ENCODE results near the gene OR1I1.

OR1I1 gene

DNA sequence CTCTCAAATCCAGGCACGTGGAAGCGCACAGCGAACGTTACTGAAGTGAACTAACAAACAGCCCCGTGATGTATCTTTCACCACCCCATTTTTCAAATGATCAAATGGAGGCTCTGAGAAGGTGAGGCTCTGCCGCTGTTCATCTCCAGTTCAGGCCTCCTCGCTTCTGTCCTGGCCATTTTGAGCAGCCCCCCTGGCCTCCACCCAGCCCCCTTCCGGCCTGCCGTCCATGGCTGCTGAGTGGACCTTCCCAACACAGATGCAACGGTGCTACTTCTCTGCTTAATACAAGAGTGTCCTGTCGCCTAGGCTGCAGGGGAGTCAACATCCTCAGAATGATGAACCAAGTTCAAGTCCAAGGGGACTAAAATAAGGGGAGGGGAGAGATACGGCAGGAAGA is 34.8 kb downstream of the OR1I1 start:
- no peak for DNase-seq (ENCODE audit: low read depth in 1 of 2, low spot score in 1 of 2)

GRCh38 chr19:15118248-15118647 is 36.2 kb downstream of the OR1I1 start:
- DNase-seq (ENCODE audit: low read depth in 1 of 2, low spot score in 1 of 2): no peak

DNA sequence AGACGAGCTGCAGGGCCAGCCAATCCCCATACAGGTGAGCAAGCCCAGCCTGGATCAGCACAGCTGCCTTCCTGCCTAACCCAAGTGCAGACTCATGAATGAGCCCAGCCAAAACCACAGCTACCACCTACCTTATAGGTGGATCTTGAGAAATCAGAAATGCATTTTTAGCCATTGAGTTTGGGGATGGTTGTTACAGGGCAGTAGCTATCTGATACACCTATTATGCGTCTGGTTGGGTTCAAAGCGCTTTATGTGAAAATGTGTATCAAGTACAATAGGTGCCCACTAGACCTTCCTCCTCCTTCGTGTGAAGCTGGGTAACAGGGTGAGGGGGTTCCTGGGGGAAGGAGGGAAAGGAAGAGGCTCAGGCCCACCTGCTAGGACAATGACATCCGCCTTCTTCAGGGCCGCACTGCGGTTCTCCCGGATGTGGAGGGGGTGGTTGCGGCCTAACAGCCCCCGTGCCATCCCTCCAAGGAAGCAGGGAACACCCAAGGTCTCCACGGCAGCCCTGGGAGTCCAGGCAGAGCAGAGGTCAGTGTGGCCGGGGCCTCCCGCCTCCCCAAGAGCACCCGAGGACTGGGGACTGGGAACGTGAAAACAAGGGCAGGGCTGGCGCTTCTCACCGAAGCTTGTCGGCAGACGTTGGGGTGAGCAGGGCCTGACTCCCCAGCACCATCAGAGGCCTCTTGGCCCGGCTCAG is 36.9 kb downstream of the OR1I1 start:
- no peak for DNase-seq (ENCODE audit: low read depth in 1 of 2, low spot score in 1 of 2)

DNA sequence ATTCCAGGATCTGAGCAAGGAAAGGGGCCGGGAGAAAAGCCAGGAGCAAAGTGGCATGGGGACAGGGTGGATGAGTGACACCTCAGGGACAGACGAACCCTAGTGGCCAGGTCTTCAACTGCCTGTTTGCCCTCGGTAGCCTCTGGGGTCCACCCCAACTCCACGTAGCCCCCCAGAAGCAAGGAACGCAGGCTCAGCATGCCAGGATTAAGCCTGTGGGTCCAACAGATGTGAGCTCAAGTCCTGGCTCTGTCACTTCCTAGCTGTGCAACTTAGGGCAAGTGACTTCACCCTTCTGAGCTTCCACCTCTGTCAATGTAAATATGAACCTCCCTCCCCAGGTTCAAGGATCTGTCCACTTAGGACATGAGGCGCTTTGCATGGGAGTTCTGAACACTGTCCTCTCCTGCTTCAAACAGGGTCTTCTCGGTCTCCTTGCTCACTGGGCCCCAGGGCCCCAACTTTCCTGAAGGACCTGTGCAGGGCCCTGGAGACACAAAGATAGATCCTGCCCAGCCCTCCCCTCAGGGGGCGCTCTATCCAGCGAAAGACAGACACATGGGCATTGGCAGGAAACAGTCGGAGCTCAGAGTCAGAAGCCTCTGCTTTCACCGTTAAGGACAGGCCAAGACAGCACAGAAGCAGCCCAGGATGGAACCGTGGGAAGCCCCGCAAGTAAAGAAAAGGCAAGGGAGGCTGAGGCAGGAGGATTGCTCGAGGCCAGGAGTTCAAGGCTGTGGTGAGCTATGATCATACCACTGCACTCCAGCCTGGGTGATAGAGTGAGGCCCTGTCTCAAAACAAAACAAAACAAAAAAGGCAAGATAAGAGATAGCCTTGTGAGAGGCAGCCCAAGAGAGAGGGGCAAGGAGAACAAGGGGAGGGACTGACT is 38.4 kb downstream of the OR1I1 start:
- DNase-seq (ENCODE audit: low read depth in 1 of 2, low spot score in 1 of 2): no peak

GRCh38 chr19:15122331-15123030 is 40.5 kb downstream of the OR1I1 start:
- DNase-seq (ENCODE audit: low read depth in 1 of 2, low spot score in 1 of 2): no peak

- DNase-seq (ENCODE audit: low read depth in 1 of 2, low spot score in 1 of 2): no peak
Observed at GRCh38 chr19:15123031-15123890, 41.2 kb downstream of the OR1I1 start.

DNA sequence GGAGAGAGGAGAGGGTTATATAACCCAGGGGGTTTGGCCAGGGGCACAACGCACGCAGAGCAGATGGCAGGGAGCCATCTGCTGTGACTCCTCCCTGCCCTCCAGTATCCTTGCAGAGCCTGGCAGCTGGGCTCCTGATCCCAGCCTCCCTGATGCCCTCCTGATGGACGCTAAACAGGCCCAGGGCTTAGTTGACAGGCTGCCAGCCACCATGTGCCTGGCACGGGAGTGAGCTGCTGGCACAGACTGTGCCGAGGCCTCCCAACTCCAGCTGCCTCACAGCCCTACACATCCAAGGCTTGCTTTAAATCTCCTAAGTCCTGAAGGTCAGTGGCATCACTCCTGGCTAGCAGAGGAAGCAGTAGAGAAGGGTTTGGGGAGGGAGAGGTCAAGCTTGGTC is 41.9 kb downstream of the OR1I1 start:
- no peak for DNase-seq (ENCODE audit: low read depth in 1 of 2, low spot score in 1 of 2)

DNA sequence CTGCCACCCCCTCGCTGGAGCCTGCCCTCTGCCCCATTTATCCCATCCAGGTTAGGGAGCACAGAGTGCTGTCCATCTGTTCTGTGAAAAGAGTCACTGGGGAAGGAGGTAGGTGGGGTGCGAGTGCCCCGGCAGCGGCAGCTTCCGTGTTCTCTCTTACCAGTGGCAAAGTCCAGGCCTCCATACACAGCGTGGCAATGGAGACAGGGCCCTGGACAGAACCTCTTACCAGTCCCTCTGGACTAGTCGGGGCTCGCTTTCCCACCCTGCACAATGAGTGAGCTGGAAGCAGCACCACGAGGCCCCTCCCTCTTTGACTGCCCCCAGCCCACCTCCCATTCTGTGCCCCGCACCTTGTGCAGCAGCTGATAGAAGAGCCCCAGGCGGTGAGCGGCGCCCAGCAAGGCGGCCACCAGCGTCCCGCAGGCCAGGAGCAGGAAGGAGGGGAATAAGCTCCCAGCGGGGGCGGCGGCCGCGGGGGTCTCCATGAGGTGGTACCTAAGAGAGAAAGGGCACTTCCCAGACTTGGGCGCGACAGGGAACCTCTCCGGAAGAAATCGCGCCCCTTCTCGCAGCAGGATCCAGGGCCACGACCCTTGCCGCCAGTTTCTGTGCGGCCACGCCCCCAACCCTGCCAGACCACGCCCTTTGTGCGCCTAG is 42.7 kb downstream of the OR1I1 start:
- no peak for DNase-seq (ENCODE audit: low read depth in 1 of 2, low spot score in 1 of 2)

- DNase-seq (ENCODE audit: low read depth in 1 of 2, low spot score in 1 of 2): peak; percentile 92 to 94
Observed at GRCh38 chr19:15125232-15126067, 43.4 kb downstream of the OR1I1 start.

GRCh38 chr19:15126131-15126910 is 44.3 kb downstream of the OR1I1 start:
- no peak for DNase-seq (ENCODE audit: low read depth in 1 of 2, low spot score in 1 of 2)

GRCh38 chr19:15128162-15128770 is 46.3 kb downstream of the OR1I1 start:
- DNase-seq (ENCODE audit: low read depth in 1 of 2, low spot score in 1 of 2): no peak

- DNase-seq (ENCODE audit: low read depth in 1 of 2, low spot score in 1 of 2): peak in 1 of 2 donors; percentile 9
Observed at GRCh38 chr19:15129856-15130585, 48.0 kb downstream of the OR1I1 start.

DNA sequence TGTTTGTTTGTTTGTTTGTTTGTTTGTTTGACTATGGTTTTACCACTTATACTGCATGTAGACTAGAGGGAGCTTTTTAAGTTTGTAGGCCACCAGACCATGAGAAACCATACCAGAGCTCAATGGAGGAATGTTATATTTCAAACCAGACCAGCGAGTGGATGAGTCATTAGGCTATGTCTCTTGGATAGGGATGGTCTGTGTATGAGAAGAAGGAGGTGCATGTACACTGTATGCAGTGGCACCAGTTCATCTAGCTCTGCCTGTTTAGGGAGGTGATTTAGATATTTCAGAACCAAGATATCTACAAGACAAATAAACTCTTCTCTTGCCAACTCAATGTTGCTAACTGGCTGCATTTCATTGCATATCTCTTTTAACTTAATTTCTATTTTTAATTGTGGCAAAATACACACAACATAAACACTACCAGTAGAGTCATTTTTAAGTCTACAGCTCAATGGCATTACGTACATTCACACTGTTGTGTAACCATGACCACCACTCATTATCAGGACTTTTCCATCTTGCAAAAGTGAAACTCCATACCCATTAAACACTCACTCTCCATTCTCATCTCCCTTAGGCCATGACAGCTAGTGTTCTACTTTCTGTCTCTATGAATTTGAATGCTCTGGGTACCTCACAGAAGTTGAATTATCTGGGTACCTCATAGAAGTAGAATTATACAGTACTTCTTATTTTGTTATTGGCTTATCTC is 54.4 kb downstream of the OR1I1 start:
- DNase-seq (ENCODE audit: low read depth in 1 of 2, low spot score in 1 of 2): no peak

DNA sequence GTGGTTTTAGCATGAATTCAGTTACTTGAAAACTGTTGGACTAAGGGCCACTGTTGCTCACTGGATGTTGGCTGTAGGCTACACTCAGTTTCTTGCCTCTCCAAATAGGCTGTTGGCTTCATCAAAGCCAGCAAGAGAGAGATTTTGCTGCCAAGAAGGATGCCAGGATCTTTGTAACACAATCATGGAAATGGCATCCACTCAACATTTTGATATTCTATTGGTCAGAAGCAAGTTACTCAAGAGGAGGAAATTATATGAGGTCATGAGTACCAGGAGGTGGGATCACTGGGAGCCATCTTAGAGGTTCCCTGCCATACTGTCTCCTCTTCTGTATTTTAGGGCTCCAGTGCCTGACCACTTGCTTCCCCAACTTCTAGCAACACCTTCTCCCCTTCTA is 55.8 kb downstream of the OR1I1 start:
- no peak for DNase-seq (ENCODE audit: low read depth in 1 of 2, low spot score in 1 of 2)

DNA sequence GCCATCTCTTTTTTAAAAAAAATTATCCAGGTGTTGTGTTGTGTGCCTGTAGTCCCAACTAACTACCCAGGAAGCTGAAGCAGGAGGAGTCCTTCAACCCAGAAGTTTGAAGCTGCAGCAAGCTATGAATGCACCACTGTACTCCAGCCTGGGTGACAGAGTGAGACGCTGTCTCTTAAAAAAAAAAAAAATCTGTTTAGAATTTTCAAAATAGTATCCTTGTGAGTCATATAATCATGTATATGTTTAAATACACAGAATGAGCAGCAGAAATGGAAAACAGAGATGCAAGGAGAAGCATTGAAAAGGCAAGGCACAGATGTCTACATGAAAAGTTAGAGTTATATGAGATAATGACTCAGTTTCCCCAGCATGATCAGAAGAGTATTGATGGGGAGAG is 56.4 kb downstream of the OR1I1 start:
- no peak for DNase-seq (ENCODE audit: low read depth in 1 of 2, low spot score in 1 of 2)

GRCh38 chr19:15141143-15141542 is 59.1 kb downstream of the OR1I1 start:
- DNase-seq (ENCODE audit: low read depth in 1 of 2, low spot score in 1 of 2): no peak

DNA sequence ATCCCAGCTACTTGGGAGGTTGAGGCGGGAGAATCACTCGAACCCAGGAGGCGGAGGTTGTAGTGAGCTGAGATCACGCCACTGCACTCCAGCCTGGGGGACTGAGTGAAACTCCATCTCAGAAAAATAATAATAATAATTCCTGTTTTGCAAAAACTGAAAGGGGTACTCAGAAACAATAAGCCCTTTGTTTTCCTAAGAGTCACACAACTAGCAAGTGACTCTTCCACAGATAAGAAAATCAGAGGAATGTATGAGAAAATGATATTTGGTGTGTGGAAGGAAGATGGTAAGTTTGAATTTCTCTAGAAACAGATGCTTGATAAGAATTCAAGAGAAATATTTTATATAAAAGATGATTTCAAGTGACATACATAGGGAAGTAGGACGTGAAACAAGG is 60.3 kb downstream of the OR1I1 start:
- DNase-seq (ENCODE audit: low read depth in 1 of 2, low spot score in 1 of 2): no peak

Measured in stimulated activated CD4-positive, alpha-beta T cell treated with anti-CD3 and anti-CD28 coated beads, Interleukin-15, amount 100 ng/mL, for 1 hour (primary cell).